PFSK-1 (cell line): ENCODE data around the gene UHRF1.

Experiments used
- POLR2AphosphoS5 ChIP-seq: IDR thresholded peaks from 2 replicates; pipeline ENCODE4 v1.6.1; 2012; ENCODE audit warnings: low read depth, mild to moderate bottlenecking, control low read depth, low read length, moderate library complexity
- TF ChIP-seq, protein P1 (sequence below), 2 experiments: IDR thresholded peaks; 2 replicates each; pipeline versions ENCODE4 v1.6.1 to v1.8.0; 2011 to 2012; ENCODE audit warnings: low read depth in 2 of 2, low read length in 2 of 2, control low read depth in 1 of 2, inconsistent platforms in 1 of 2, mild to moderate bottlenecking in 1 of 2, moderate library complexity in 1 of 2; ENCODE audit not compliant: insufficient read depth in 1 of 2

DNA sequence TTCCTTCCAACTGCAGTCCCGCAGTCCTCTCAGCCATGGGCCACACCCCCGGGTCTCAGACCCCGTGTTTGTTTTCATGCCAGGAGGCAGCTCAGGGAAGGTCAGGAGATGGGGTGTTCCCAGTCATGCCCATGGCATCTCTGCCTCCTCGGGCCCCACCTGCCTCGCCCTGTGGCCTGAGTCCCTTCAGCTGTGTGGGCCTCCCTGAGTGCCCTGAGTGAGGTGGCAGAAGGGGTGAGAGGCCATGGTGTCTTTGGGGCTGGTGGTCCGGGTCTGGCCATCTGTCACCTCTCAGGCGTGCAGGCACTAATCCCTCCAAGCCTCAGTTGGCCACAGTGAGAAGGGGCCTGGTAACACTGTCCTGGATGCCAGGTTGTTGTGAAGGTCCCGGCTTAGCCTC, 48.7 kb downstream of the UHRF1 start:
- TF ChIP-seq, protein P1, sequence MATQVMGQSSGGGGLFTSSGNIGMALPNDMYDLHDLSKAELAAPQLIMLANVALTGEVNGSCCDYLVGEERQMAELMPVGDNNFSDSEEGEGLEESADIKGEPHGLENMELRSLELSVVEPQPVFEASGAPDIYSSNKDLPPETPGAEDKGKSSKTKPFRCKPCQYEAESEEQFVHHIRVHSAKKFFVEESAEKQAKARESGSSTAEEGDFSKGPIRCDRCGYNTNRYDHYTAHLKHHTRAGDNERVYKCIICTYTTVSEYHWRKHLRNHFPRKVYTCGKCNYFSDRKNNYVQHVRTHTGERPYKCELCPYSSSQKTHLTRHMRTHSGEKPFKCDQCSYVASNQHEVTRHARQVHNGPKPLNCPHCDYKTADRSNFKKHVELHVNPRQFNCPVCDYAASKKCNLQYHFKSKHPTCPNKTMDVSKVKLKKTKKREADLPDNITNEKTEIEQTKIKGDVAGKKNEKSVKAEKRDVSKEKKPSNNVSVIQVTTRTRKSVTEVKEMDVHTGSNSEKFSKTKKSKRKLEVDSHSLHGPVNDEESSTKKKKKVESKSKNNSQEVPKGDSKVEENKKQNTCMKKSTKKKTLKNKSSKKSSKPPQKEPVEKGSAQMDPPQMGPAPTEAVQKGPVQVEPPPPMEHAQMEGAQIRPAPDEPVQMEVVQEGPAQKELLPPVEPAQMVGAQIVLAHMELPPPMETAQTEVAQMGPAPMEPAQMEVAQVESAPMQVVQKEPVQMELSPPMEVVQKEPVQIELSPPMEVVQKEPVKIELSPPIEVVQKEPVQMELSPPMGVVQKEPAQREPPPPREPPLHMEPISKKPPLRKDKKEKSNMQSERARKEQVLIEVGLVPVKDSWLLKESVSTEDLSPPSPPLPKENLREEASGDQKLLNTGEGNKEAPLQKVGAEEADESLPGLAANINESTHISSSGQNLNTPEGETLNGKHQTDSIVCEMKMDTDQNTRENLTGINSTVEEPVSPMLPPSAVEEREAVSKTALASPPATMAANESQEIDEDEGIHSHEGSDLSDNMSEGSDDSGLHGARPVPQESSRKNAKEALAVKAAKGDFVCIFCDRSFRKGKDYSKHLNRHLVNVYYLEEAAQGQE (IDR thresholded peaks at IDR 0.05; ENCODE audit: insufficient read depth in 1 of 2, low read depth in 2 of 2, low read length in 2 of 2): no peak
- no peak for TF ChIP-seq POLR2AphosphoS5
